NCI-H510A (cell line): ENCODE data around the gene SPEG.

Experiments used
- DNase-seq: peaks from one replicate; lab custom pipeline; 2025; lab: John Stamatoyannopoulos, UW

The SPEG gene

DNA sequence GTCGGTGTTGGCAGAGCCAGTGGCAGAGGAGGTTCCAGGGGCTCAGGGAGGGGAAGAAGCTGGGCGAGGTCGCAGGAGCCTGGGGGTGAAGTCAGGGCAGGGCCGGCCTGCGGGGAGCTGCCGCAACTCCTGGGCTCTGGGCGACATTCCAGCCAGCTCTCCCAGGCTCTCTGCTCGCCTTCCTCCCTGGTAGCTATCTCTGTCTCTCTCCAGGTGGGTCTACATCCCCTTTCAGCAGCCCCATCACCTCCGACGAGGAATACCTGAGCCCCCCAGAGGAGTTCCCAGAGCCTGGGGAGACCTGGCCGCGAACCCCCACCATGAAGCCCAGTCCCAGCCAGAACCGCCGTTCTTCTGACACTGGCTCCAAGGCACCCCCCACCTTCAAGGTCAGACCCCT, 27.0 kb downstream of the SPEG start:
- no peak for DNase-seq

GRCh38 chr2:219462349-219462748, 27.7 kb downstream of the SPEG start:
- no peak for DNase-seq

- DNase-seq: no peak
These were observed 29.8 kb downstream of the SPEG start for GRCh38 chr2:219464286-219465032.

GRCh38 chr2:219465659-219466561, 31.3 kb downstream of the SPEG start:
- no peak for DNase-seq

DNA sequence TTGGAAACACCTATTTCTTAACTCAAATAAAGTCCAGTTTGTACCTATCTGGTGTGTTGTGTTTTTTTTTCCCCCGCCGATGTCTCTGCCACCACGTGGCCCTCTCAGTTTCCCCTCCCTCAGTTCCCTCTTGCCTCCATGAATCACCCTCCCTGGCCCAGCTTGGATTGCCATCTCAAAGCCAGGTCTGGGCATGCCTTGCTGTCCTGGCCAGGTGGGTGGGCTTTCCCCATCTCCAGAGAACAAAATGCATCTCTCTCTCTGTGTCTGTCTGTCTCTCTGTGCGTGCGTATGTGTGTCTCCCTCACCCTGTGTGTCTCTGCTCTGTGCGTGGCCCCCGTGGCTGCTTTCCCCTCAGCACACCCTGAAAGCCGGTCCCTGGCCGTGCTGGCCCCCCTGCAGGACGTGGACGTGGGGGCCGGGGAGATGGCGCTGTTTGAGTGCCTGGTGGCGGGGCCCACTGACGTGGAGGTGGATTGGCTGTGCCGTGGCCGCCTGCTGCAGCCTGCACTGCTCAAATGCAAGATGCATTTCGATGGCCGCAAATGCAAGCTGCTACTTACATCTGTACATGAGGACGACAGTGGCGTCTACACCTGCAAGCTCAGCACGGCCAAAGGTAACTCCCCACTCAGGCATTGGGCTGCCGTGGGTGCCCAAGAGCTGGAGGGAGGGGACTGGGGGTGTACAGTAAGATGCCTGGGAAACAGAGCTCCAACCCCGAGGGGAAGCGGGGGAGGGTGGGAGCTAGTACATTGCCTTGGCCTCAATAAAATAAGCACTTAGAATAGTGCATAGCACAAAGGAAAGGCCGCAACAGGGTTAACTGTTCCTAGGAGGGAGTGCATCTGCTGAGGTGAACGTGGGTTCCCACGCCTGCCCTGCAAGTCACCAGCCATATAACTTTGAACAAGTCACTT, 32.4 kb downstream of the SPEG start:
- DNase-seq: no peak

DNA sequence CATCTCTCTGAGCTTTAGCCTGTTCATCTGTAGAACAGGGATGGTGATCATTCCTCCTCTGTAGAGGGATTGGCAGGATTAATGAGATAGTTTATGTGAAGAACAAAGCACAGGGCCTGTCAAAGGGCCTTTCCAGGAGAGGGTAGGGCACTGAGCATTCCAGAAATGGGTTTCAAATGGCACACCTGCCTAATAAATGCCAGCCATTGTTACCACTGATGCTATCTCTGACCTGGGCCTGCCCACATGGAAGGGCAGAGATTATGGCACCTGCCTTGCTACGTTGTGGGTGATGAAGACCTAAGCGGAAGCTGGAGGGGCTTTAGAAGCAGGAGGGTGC, 33.1 kb downstream of the SPEG start:
- no peak for DNase-seq

DNA sequence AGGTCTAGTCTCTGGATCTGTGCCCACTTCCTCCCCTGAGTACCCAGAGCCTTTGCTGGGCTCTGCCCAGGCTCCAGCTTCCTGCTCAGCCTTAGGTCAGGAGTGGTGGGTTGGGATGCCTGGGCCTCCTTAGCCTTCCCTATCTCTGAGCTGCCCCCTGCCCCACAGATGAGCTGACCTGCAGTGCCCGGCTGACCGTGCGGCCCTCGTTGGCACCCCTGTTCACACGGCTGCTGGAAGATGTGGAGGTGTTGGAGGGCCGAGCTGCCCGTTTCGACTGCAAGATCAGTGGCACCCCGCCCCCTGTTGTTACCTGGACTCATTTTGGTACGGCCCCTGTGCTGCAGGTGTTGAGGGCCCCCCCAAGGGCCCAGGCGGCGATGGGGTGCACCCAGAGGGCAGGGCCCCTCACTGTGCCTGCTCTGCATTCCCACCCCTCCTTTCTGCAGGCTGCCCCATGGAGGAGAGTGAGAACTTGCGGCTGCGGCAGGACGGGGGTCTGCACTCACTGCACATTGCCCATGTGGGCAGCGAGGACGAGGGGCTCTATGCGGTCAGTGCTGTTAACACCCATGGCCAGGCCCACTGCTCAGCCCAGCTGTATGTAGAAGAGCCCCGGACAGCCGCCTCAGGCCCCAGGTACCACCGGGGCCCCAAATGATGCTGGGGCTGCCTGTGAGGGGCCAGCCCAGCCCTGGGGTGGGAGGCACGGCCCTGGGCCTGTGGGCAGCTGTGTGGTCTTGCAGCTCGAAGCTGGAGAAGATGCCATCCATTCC, 34.0 kb downstream of the SPEG start:
- no peak for DNase-seq

DNA sequence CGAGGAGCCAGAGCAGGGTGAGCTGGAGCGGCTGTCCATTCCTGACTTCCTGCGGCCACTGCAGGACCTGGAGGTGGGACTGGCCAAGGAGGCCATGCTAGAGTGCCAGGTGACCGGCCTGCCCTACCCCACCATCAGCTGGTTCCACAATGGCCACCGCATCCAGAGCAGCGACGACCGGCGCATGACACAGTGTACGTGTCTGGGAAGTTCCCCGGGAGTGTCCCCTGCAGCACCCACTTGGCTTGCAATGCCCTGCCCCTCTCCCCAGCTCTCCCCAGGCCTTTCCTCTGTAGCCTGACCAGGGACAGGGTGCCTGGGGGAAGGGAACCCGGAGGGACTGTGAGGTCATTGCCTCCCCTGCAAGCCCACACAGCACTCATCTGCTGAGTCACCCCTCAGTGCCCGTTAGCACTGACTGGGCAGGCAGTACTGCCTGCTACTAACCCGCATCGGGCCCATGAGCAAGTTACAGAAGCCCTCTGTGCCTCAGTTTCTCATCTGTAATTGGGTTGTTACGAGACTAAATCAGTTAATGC, 34.6 kb downstream of the SPEG start:
- DNase-seq: no peak

DNA sequence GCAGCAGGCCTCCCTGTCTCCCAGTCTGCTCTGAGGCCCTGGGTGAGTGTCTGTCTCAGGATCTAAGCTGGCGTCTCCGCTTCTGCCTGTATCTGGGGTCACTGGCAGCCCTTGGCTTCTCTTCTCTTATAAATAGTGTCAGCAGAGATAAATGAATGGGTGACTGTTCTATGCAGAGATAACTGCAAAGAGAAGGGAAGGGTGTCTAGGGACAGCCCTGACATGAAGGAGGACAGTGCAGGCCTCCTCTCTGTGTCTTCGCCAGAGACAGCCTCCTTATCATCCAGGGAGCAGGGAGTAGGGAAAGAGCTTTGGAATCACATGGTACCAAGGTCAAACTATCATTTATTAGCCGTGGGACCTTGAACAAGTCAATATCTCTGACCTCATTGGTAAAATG, 35.8 kb downstream of the SPEG start:
- no peak for DNase-seq

DNA sequence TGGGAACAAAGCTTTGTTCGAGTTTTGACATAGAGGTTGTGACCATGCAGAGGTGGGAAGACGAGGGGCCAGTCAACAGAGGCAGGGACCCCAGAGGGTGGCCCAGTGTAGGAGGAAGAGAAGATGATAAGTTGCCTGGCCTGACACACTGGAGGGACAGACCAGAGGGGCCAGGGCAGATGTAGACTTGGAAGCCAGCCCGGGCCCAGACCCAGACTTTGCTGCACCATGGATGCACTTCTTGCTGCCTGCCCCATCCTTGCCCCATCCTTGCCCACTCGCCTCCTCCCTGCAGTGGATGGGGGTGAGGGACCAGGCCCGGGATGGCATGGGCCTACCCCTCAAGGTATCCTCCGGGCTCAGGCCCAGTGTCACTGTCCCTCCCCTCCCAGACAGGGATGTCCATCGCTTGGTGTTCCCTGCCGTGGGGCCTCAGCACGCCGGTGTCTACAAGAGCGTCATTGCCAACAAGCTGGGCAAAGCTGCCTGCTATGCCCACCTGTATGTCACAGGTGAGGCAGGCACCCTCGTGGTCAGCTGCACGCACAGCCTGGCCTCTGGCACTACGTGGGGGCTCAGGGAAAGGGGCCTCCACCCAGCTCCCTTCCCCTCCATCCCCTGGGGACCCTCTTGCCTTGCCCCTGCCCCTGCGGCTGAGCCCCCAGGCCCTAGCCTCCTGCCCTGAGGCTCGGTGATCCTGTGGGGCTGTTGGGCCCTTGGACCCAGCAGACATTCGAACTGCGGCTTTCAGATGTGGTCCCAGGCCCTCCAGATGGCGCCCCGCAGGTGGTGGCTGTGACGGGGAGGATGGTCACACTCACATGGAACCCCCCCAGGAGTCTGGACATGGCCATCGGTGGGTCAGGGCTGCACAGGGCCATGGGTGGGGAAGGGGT, 37.1 kb downstream of the SPEG start:
- no peak for DNase-seq

DNA sequence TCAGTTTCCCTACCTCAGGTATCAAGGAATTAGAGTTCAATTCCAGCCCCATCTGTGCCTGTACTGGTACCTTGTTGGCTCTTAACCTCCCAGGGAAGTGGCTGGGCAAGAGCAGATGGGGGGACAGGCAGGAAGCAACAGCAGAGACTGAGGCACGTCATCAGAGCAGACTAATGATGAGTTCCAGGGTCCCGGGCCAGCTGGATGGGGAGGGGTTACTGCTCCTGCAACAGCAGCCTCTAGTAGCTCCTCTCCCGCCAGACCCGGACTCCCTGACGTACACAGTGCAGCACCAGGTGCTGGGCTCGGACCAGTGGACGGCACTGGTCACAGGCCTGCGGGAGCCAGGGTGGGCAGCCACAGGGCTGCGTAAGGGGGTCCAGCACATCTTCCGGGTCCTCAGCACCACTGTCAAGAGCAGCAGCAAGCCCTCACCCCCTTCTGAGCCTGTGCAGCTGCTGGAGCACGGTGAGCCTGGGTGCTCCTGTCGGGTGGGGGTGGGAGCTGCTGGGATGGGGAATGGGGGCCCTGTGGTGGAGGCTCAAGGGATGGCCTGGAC, 38.1 kb downstream of the SPEG start:
- DNase-seq: no peak

DNA sequence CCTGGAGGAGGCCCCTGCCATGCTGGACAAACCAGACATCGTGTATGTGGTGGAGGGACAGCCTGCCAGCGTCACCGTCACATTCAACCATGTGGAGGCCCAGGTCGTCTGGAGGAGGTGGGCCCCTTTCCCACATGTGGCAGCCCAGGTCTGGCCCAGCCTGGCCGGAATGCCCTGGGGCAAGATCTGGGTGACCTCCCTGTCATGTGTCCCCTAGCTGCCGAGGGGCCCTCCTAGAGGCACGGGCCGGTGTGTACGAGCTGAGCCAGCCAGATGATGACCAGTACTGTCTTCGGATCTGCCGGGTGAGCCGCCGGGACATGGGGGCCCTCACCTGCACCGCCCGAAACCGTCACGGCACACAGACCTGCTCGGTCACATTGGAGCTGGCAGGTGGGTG, 38.9 kb downstream of the SPEG start:
- DNase-seq: no peak

DNA sequence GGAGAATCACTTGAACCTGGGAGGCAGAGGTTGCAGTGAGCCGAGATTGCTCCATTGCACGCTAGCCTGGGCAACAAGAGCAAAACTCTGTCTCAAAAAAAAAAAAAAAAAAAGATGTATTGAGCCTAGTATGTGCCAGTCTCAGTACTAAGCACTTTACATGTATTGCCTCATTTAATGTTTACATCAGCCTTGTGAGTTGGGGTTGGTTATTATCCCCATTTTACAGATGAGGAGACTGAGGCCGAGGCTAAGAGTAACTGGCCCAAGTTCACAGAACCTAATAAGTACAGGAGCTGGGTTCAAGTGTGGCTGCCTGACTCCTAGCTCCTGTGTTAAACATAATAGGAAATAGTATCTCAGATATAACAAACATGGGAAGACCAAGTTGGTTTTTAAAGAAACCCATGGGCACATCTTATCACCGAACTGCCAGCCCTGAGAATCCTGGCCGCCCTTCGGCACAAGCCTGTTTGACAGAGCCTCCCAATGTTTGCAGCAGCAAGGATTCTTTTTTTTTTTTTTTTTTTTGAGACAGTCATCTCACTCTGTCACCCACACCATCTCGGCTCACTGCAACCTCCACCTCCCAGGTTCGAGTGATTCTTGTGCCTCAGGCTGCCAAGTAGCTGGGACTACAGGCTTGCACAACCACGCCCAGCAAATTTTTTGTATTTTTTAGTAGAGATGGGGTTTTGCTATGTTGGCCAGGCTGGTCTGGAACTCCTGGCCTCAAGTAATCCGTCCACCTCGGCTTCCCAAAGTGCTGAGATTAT, 39.8 kb downstream of the SPEG start:
- DNase-seq: no peak

- no peak for DNase-seq
These were observed 40.6 kb downstream of the SPEG start for GRCh38 chr2:219475278-219475677.

DNA sequence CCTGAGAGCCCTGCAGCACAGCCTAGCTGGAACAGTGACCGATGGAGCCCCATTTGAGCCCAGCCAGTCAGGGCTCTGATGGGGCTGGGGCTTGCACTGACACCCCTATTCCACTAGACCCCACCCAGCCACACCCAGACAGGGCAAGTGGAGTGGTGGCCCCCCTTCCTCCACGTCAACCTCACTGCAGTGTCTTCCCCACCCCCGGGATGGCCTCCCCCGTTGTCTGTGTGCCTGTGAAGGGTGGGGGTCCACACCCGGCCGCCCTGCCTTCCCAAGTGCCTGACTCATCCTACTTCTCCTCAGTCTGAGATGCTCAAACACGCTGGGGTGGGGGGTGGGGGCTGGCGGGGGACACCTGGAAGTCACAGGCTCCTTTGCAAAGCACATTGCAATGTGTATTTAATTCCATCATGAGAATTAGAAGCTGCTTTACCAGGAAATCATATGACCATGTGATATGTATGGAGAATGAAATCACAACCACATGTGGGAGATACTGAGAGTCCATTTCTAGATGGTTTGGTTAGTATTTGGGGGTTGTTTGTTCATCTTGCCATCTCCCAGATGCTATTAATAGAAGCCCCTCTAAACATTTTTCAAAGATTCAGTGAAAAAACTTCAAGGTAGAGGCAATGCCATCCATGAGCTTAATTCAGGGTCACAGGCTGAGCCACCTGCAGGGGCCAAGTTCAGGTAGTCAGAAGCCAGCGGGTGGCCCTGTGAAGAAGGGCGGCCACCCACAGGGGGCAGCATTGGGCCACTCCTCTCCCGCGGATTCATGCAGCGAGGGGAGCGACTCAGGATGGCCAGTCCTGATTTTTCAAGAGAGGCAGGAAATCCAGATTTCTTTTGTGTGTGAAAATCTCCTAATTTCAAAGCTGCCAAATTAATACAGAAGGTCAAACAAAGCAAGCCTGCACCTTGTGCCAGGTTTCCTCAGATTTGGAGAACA, 41.3 kb downstream of the SPEG start:
- peak; percentile 34 for DNase-seq

- DNase-seq: no peak
These were observed 42.1 kb downstream of the SPEG start for GRCh38 chr2:219476652-219477151.

DNA sequence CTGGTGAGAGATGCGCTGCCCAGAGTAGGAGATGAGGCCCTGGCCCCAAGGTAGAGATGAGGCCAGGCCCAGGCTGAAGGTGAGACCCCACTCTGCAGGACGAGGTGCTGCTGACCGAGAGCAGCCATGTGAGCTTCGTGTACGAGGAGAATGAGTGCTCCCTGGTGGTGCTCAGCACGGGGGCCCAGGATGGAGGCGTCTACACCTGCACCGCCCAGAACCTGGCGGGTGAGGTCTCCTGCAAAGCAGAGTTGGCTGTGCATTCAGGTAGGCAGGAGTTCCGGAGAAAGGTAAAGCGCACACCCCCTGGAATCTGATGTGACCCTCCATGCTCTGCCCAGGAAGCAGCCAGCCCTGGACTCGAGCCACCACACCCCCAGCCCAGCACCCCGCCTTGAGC, 42.5 kb downstream of the SPEG start:
- DNase-seq: no peak

DNA sequence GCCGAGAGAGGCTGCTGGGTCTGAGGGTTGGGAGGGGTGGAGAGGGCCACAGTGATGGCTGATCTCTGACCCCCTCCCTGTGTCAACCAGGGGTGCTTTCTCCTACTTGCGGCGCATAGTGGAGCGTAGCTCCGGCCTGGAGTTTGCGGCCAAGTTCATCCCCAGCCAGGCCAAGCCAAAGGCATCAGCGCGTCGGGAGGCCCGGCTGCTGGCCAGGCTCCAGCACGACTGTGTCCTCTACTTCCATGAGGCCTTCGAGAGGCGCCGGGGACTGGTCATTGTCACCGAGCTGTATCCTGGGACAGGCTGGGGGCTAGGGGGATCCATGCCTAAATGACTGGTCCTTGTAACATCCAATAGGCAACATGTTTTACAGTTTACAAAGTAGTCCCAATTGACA, 43.2 kb downstream of the SPEG start:
- DNase-seq: no peak
